ENCODE measurements around the gene PLAC9. TPM values are rescaled to one million over a fixed set of nuclear protein-coding genes. Genes with fewer than 3 reads are reported as not detected.

Gene PLAC9
- total RNA-seq, 1 experiment from 2014 or later: not detected

DNA sequence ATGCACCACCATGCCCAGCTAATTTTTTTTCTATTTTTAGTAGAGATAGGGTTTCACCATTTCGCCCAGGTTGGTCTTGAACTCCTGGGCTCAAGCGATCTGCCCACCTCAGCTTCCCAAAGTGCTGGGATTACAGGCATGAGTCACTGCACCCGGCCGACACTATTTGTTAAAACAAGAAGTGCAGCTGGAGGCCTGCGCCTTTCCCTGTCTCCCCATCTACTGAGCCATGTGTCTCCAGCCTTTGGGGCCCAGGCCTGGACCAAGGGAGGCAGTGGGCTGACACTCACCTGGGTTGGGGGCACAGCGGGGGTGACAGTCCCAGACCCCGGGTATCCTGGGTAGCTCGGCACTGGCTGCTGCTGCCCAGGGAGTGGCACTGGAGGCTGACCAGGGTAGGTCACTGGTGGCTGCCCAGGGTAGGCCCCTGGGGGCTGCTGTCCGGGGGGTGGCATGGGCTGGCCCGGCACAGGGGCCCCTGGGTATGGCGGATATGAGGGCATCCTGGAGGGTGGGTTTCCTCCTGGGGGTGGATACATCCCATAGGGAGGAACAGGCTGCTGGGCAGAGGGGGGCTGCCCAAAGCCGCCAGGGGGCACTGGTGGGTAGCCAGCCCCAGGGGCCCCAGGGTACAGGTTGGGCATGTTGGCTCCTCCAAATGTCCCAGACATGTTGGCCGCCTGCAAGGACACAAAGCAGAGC is 36.3 kb downstream of the PLAC9 start:
- DNase-seq (ENCODE audit: low read depth, low spot score): peak; percentile 34
- in situ Hi-C loops (cut with HindIII; ENCODE audit: low pct_unique_long_range_greater_than_20kb, low sequenced_read_pairs): no loop called here

DNA sequence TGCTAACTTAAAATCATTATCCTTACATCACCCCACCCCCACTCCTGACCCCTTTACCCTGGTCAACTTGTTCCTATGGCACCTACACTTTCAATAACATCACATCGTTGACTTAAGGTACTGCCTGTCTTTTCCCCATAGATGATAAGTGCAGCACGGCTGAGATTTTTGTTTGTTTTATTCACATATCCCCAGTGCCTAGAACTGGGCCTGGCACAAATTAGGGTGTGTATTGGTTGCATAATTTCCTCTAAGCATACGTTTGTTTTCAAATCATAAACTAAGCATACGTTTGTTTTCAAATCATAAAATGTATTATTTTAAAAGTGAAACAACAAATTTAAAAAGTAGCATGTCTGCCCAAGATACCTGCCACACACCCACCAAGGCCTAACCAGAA is 37.5 kb downstream of the PLAC9 start:
- no peak for DNase-seq (ENCODE audit: low read depth, low spot score)
- in situ Hi-C loops (cut with HindIII; ENCODE audit: low pct_unique_long_range_greater_than_20kb, low sequenced_read_pairs): no loop called here

DNA sequence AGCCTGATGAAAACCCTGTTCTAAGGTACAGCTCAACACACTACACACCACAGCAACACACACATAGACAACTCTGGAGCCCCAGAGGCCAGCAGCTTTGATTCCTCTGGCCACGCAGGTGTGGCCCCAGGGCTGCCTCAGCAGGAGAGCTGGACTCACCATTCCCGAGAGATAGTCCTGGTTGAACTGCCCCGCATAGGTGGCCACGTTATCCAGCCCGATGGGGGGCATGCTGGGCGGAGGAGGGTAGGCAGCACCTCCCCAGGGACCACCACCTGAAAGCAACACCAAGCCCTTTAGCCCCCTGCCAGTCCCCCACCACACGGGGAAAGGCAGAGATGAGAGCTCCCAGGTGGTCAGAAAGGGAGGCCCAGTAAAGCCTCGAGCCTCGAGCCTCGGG is 38.1 kb downstream of the PLAC9 start:
- no peak for DNase-seq (ENCODE audit: low read depth, low spot score)
- in situ Hi-C loops (cut with HindIII; ENCODE audit: low pct_unique_long_range_greater_than_20kb, low sequenced_read_pairs): no loop called here

- no peak for DNase-seq (ENCODE audit: low read depth, low spot score)
- in situ Hi-C loops (cut with HindIII; ENCODE audit: low pct_unique_long_range_greater_than_20kb, low sequenced_read_pairs): no loop called here
Measured at GRCh38 chr10:80171248-80171660, 38.7 kb downstream of the PLAC9 start.

- no peak for DNase-seq (ENCODE audit: low read depth, low spot score)
- in situ Hi-C loops (cut with HindIII; ENCODE audit: low pct_unique_long_range_greater_than_20kb, low sequenced_read_pairs): no loop called here
Measured at GRCh38 chr10:80172896-80173295, 40.4 kb downstream of the PLAC9 start.

DNA sequence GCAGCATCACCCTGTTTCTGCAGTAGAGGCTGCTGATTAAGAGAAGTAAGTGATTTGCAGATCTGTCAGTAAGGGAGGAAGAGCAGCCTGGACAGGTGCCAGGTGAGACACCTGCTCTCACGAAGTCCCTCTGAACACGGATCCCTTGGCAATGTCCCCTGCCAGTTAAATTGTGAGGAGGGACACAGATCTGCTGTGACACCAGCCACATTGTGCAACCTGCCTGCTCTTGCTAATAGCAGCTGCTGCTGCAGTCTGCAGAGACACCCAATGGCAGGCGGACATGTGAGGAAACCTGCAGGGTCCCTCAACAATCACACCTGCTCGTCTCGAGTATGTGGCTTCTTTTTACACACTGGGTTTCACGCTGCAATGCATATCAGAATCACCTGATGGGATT is 40.9 kb downstream of the PLAC9 start:
- in situ Hi-C loops (cut with HindIII; ENCODE audit: low pct_unique_long_range_greater_than_20kb, low sequenced_read_pairs): no loop called here

DNA sequence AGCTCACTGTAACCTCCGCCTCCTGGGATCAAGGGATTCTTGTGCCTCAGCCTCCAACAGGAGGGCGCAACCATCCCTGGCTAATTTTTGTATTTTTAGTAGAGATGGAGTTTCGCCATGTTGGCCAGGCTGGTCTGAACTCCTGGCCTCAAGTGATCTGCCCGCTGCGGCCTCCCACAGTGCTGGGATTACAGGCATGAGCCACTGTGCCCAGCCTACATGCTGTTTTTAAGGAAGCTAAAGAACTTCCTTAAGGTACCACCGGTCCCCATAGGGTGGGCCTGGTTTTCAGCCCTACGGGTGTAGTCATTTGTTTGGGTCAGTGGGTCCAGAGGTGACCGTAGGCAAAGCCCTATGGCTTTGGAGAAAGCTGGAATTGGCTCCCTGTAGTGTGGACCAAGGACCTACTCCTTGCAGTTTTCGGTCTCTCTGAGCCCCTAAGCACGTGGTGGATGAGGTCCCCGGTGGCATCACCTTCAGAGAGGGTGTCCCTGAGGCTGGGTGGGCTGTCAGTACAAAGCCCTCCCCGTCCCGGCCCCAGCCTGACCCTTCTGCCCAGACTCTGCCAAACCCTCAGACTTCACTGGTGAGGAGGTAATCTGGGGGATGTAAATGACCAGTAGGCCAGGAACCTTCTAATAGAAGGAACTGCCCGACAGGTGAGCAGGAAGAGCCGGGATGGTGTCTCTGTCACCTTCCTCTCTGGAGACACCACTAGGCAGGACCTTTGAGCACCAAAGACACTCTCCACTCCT is 42.3 kb downstream of the PLAC9 start:
- DNase-seq (ENCODE audit: low read depth, low spot score): no peak
- in situ Hi-C loops (cut with HindIII; ENCODE audit: low pct_unique_long_range_greater_than_20kb, low sequenced_read_pairs): no loop called here

More for the DNA sequence above, 40.9 kb downstream of the PLAC9 start:
- DNase-seq (ENCODE audit: low read depth, low spot score): no peak

GRCh38 chr10:80176526-80176925 is 44.0 kb downstream of the PLAC9 start:
- in situ Hi-C loops (cut with HindIII; ENCODE audit: low pct_unique_long_range_greater_than_20kb, low sequenced_read_pairs): no loop called here
- no peak for DNase-seq (ENCODE audit: low read depth, low spot score)

- no peak for DNase-seq (ENCODE audit: low read depth, low spot score)
- in situ Hi-C loops (cut with HindIII; ENCODE audit: low pct_unique_long_range_greater_than_20kb, low sequenced_read_pairs): no loop called here
Measured at GRCh38 chr10:80177781-80178636, 45.5 kb downstream of the PLAC9 start.

DNA sequence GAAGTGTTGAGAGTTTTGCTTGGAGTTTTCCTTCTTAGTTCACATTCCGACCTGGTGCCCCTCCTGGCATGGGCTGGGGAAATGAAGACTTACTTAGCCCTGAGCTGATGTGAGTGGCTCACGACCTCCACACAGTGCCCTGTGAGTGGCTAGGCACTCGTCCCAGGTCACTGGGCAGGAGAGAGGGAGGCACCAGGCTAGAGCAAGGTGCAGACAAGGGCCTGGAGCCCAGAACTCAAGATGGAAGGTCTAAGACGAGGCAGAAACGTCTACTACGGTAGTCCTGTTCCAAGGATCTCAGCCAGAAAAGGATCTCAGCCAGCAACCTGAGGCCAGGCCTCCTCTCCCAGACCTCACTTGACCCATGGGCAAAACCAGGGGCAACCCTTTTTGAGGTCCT is 50.5 kb downstream of the PLAC9 start:
- in situ Hi-C loops (cut with HindIII; ENCODE audit: low pct_unique_long_range_greater_than_20kb, low sequenced_read_pairs): no loop called here
- DNase-seq (ENCODE audit: low read depth, low spot score): no peak

- DNase-seq (ENCODE audit: low read depth, low spot score): no peak
- in situ Hi-C loops (cut with HindIII; ENCODE audit: low pct_unique_long_range_greater_than_20kb, low sequenced_read_pairs): no loop called here
Measured at GRCh38 chr10:80183436-80183835, 50.9 kb downstream of the PLAC9 start.

- in situ Hi-C loops (cut with HindIII; ENCODE audit: low pct_unique_long_range_greater_than_20kb, low sequenced_read_pairs): no loop called here
- DNase-seq (ENCODE audit: low read depth, low spot score): no peak
Measured at GRCh38 chr10:80184291-80184690, 51.8 kb downstream of the PLAC9 start.

GRCh38 chr10:80185578-80186299 is 53.2 kb downstream of the PLAC9 start:
- in situ Hi-C loops (cut with HindIII; ENCODE audit: low pct_unique_long_range_greater_than_20kb, low sequenced_read_pairs): no loop called here
- no peak for DNase-seq (ENCODE audit: low read depth, low spot score)

DNA sequence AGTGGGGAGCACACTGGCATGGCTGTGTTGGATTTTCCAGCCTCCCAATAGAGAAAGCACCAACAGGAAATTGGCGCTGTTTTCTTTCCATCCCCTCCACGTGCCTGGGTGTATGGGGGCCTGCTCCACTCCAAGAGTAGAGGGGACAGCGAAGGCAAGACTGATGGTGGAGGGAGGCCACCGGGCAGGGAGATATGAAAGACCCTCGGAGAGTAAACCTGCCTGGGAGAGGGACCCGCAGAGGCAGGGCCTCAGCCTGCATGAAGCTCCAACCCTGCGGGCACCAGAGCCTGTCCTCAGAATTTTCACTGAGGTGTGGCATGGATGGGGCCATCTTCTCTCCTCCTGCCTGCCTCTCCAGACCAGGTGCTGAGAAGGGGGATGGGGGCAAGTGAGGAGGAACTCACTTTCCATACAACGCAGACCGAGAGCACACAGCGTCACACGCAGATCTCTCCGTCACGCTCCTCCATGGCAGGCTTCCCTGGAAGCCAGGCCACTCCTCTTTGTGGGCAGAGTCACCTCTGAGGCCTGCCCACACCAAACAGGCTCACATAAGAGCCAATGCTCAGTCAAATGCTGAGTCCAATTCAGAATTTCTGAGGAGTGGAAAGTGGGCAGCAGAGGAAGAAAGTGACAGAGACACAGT is 54.0 kb downstream of the PLAC9 start:
- no peak for DNase-seq (ENCODE audit: low read depth, low spot score)
- in situ Hi-C loops (cut with HindIII; ENCODE audit: low pct_unique_long_range_greater_than_20kb, low sequenced_read_pairs): no loop called here

GRCh38 chr10:80187060-80187459 is 54.5 kb downstream of the PLAC9 start:
- in situ Hi-C loops (cut with HindIII; ENCODE audit: low pct_unique_long_range_greater_than_20kb, low sequenced_read_pairs): no loop called here
- no peak for DNase-seq (ENCODE audit: low read depth, low spot score)

- no peak for DNase-seq (ENCODE audit: low read depth, low spot score)
- in situ Hi-C loops (cut with HindIII; ENCODE audit: low pct_unique_long_range_greater_than_20kb, low sequenced_read_pairs): no loop called here
Measured at GRCh38 chr10:80187465-80188409, 55.2 kb downstream of the PLAC9 start.

Data from SK-MEL-5 (cell line).